HG03108 (cell line): ENCODE results near the gene EPB41L4B.
"Not testable (repeated sequence)": the region's sequence is repeated elsewhere in the genome, so short reads cannot be mapped to it uniquely, and the experiment has no call there.

ENCODE experiments used
- ATAC-seq: cut with Tn5 transposase; IDR thresholded peaks from one replicate; pipeline ENCODE4 v1.9.1; 2021; ENCODE audit warnings: moderate library complexity; ENCODE audit not compliant: unreplicated experiment

EPB41L4B gene

DNA sequence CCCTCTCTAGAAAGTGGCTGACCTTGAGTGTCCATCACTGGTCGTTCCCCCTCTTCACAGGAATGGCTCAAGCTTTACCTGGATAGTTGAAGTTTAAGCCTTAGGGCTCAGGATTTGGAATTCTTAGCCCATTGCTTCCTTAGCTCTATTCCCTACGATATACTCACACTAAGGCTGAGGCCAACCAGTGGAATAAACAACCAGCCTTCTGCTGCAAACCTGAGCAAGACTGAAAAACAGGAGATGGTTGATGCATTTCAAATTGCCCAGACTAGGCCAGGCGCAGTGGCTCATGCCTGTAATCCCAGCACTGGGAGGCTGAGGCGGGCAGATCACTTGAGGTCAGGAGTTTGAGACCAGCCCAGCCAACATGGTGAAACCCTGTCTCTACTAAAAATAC is 194.2 kb downstream of the EPB41L4B start:
- ATAC-seq = not testable (repeated sequence)

DNA sequence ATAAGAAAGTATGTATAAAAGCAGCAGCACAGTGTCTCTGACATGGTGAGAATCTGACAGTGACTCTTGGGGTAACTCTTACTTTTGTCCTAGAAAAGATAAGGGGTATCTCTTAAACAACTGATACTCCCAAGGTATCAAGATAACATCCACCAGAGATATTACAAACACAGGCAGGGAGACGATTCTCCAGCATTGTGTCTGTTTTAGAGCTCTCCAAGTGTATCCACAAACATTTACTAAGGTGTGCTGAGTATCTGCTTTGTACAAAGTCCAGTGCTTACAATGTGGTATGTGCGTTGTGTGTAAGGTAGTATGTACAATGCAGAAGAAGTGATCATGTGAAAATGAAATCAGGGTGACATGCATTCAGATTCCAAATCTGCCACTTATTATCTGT is 196.7 kb downstream of the EPB41L4B start:
- no peak for ATAC-seq

- no peak for ATAC-seq
Observed at GRCh38 chr9:109122726-109123621, 197.9 kb downstream of the EPB41L4B start.
